Left forelimb (tissue), 1 donor: ENCODE data around the gene PAQR9.
"Not testable (repeated sequence)": the region's sequence is repeated elsewhere in the genome, so short reads cannot be mapped to it uniquely, and the experiment has no call there.

ENCODE experiments used
- DNase-seq: peaks from one replicate; pipeline ENCODE4 v3.0.0-alpha.2; 2018; ENCODE audit warnings: low spot score

PAQR9 gene, protein sequence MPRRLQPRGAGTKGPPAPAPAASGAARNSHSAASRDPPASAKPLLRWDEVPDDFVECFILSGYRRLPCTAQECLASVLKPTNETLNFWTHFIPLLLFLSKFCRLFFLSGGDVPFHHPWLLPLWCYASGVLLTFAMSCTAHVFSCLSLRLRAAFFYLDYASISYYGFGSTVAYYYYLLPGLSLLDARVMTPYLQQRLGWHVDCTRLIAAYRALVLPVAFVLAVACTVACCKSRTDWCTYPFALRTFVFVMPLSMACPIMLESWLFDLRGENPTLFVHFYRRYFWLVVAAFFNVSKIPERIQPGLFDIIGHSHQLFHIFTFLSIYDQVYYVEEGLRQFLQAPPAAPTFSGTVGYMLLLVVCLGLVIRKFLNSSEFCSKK

DNA sequence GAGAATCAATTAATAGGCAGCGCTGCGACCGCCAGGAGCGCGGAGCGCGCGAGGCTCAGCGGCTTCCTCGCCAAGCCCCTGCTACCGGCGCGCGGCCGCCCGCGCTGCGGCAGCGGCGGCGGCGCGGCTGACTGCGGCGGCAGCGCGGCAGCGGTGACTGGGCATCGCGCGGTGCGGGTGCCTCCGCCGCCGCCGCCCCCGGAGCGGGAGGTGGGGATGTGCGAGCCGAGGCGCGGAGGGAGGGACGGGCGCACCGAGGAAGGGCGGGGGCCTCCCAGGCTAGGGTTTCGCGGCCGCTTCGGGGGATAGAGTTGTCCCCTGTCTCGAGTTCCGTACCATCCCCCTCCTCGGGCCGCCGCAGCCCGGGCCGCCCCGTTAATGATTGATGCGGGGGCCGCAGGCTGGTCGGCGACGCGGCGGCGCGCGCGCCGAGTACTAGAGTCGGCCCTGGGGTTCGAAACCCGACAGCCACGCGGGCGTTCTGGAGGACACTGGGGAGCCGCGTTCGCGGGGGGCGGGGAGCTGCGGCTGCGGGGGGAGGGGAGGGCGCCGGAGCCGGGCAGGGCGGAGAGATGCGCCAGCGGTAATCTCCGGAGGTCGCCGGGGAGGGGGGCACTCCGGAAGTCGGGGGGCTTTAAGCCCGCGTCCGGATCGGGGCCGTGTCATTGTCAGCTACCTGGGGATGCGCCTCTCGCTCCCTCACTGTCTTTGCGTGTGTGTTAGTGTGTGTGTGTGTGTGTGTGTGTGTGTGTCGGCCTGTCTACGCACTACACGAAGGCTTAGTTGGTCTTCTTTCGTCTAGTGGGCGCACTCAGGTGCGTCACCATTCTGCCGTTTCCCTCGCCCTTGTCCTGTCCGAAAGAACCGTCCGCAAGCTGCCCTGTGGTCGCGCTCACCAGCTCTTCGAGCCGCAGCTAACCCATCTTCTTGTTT is at the start of gene PAQR9:
Gene PAQR9, minus strand, starts transcription at position 159 of the 933 bp plus-strand sequence. CDS start 338 bp downstream, outside the sequence.
- DNase-seq: no peak

DNA sequence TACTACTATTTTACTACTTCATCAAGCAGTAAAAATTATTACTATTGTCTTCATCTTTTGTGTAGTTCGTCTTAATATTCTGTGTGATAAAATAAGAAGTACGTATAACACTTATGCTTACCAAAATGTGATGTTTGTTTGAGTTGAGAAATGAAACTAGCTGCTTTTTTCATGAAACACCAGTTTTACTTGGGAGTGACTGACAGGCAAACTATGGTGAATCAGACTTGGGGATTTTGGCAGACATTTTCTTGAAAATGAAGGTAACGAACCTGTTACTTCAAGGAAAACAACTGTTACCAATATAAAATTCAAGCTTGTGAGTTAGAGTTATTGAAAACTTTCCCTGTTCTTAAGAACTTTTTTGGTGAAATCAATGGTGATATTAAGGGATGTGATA is 48.2 kb upstream of the PAQR9 start:
- DNase-seq: no peak

DNA sequence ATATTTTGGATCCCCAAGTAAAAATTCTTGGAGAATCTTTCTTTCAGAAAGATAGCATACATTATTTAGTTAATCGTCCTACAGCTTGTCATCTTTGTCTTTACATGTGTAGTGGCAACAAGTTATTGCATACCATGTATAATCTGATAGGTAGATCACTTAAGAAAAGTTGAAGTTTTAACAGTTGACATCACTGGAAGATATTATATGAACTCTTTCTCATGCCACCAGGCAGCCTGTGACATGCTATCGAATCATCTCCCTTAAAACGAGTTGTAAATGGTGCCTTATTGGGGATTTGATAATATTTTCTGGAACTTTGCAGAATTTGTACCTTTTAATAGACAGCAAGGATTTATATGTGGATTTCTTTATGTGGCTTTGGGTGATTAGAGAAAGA is 46.5 kb upstream of the PAQR9 start:
- DNase-seq: no peak

DNA sequence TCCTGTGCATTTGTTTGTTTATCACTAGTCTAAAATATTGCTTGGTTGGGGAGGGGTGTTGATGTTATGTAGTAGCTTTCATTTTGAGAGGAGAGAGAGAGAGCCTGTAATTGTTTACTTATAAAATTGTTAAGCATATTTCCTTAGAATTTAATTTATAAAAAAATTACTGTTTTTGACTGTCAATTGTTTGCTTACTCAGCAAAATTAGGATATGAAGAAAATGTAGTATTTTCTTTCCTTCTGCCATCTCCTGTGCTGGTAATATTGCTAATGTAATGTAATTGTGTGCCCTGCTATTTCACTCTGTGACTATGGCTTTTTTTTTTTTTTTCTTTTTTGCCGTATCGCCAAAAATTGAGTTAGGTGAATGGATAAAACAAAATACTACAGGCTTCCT is 41.3 kb upstream of the PAQR9 start:
- no peak for DNase-seq

DNA sequence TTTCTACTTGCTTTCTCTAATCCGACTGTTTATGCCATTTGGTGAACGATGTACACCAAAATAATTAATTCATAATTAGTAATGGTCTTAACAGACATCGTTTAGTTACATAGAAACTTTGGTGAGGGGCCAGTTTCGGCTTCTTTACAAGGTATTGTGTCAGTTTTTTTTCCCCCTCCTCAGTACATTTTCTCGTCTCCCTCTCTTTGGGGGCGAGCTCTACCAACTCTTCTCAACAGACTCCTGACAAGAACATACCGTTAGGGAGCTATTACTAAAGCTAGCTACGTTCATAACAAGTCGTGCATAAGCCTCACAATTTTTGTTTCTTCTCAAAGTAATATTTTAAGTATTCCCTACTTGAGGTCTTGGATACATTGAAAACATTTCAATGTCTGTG is 39.3 kb upstream of the PAQR9 start:
- no peak for DNase-seq

DNA sequence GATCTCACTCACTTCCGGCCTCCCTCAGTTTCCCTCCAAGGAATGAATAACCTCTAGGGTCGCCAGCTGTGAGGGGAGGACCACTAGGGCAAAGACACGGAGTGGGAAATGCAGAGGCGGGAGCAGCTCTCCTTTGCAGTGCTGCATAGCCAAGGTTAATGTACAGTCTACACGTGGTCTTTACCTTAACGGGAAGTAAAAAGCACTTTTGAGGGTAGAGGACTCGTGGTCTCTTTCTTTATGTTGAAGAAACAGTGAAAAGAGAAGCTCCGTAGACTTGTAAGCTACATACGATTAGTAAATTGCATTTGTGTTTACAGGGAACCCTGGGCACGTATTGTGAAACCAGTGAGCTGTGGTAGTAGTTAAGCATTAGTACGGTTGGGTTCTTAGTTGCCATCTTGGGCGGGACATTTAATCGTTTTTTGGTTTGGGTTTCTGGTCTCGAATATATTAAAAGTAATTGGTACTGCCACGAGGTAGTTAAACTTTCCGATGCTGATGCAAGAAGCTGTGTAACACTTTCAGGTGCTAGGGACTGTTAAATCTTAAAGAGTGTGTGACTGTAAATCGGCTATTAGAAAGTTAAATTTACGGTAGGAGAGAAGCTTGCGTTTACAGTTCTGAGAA is 38.7 kb upstream of the PAQR9 start:
- DNase-seq: no peak

DNA sequence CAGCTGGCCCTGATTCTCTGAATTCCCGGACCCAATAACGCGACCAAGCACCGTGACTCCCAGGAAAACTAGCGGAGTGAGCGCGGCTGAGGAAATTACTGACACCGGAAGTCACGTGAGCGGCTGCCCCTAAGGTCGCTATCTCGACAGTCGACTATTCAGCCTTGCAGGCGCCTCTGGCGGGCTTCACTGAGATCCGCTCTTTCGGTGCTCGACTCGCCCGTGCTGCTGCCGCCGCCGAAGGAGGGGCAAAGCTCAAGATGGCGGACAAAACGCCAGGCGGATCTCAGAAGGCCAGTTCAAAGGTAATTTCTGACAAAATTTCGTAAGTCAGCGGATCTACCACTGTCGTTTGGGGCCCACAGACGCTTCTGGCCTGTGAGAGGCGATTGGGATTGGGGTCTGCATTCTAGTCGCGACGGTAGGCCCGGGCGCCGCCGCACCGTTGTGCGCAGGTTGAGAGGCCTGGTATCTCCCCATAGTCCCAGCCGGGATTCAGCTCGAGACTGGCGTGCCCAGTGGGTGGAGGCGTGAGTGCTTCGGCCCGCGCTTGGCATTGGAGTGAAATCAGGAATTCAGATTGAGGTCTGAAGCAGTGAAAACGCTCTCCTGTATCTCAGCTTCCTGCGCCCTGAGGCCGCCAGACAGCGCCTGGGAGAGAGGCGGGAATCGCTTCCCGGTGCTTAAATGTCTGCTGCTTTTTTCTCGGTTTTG is 38.1 kb upstream of the PAQR9 start, which contains the start of gene U2SURP:
Gene U2SURP, plus strand, starts transcription at position 202 of the 714 bp plus-strand sequence. Its CDS starts 59 bp downstream, at position 261.
- peak; percentile 94 for DNase-seq

DNA sequence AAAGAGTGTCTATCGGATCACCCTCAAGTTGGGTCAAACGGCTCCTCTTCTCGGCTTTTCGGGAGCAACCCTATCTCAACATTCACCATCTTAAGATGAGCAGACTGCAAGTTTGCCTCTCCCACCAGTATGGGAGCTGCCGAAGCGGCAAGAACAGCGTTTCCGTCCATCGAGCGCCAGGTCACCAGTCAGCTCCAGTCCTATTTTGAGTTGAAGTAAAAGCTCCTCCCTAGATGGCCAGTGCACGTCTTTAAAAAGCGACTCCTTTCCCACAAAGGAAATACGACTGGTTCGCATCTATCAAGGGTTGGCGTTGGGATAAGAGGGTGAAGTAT is 37.5 kb upstream of the PAQR9 start:
- no peak for DNase-seq

DNA sequence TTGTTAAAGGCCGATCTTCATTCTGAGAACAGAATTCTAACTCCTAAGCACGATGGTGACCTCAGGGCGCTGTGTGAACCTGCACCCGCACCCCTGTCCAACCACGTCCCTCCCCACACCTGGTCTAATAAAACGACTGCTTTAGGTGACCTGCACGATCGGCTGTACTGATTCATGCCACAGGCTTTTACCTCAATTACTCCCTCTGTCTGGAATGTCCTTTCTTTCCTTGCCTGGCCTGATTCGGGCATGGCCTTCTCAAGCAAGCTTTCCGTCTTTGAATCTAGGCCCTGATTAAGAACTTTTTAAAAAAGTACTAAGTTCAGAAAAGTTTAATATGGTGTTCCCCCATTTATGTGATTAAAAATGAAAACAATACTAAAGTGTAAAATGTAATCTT is 37.1 kb upstream of the PAQR9 start:
- no peak for DNase-seq

DNA sequence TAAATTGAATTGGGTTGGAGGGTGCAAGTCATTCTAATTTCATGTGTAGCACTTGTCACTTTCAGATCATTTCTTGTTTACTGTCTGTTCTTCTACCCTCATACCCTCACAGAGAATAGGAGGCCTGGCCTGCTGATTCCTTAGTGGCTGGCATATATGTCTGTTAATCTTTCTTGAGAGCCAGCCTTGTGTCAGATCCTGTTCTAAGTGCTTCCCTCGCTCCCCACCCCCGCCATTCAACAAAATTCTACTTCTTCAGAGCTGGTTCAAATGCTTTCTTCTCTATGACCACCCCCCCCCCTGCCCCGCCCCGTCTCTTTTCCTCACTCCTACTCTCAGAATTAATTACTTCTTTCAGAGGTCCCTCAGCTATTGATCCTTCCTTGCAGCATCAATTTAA is 36.4 kb upstream of the PAQR9 start:
- DNase-seq: no peak

DNA sequence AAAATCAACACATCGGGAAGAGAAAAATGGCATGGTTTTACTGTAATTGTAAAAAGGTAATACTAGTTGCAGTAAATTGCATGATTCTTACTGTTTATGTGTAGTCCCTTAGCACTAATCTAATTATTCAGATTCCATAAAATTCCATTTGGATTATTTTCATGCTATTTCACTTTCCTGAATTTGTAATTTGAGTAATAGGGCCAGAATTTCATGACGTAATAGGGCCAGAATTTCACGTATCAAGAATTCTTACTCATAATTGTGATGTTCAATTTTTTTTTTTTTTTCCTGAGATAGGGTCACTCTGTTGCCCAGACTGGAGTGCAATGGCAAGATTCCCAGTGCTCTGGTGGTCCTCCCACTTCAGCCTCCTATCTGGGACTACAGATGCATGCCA is 35.0 kb upstream of the PAQR9 start:
- DNase-seq: no peak

DNA sequence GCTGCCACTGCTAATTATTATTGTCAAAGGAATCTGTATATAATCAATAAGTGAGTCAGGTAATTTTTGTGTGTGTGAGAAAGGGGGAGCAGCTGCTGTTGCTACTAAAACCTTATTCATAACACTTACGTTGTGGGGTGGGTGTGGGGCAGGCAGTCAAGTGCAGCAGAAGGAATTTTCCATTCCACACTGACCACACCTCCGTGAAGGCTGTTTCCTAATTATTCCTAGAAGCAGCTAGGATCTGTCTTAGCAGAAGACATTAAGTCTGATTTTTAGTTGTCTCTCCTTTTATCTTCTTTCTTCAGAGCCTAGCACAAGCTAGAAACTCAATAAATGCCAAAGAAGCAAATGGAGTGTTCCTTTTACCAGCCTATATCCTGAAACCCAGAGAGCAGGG is 33.9 kb upstream of the PAQR9 start:
- DNase-seq: no peak

DNA sequence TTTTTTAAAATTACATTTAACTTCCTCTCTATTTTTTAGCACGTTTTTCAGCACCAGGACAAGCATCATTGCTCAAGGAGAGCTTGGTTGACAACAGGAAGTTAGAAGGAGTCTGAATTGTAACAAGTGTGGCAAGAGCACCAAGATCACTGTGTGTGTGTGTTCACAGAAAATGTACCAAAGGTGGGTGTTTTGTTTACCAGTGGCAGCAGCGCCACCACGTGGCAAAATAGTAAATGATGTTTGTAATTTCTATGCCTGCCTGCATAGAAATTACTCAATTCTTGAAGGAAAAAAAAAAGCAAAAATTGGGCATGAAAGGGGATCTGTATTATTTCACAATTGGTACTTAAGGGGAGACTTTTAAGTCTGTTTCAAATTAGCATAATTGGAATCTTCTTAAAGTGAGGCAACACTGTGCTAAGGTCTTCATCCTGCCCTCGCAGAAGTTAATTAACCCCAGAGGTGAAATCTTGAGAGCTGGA is 30.5 kb upstream of the PAQR9 start:
- no peak for DNase-seq

DNA sequence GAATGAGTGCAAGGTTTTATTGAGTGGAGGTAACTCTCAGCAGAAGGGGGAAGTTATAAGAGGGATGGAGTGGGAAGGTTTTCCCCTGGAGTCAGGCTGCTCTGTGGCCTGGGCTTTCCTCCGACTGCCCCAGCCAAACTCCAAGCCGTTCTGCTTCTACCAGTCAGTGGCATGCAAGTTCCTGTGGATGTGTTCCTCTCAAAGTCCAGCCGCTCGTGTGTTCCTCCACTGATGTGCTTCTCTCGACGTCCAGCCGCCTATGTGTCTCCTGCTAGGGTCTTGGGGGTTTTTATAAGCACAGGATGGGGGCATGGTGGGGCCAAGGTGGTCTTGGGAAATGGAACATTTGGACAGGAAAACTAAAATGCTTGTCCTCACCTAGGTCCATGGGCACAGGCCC is 28.8 kb upstream of the PAQR9 start:
- no peak for DNase-seq

DNA sequence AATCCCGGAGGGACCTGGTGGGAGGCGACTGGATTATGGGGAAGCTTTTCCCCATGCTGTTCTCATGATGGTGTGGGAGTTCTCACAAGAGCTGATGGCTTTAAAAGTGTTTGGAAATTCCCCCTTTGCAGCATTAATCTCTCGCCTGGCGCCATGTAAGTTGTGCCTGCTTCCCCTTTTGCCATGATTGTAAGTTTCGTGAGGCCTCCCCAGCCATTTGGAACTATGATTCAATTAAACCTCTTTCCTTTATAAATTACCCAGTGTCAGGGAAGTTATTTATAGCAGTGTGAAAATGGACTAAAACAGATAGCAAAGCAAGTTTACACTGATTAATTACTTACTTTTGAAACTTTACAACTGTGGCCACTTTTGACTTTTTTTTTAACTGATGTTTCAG is 27.2 kb upstream of the PAQR9 start:
- DNase-seq: no peak

DNA sequence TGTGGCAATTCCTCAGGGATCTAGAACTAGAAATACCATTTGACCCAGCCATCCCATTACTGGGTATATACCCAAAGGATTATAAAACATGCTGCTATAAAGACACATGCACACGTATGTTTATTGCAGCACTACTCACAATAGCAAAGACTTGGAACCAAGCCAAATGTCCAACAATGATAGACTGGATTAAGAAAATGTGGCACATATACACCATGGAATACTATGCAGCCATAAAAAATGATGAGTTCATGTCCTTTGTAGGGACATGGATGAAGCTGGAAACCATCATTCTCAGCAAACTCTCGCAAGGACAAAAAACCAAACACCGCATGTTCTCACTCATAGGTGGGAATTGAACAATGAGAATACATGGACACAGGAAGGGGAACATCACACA is 25.4 kb upstream of the PAQR9 start:
- DNase-seq: not testable (repeated sequence)

DNA sequence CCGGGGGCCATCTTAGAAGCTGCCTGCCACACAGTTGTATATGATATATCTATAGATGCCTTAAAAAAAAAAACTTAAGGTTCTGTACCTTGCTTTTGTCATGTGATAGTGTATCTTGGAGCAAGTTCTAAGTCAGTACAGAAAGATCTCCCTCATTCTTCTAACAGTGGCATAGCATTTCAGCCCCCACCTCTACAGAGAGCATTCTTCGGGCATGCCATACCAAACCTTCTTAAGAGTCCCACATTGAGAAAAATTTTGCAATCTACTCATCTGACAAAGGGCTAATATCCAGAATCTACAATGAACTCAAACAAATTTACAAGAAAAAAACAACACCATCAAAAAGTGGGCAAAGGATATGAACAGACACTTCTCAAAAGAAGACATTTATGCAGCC is 24.7 kb upstream of the PAQR9 start:
- not testable (repeated sequence) for DNase-seq

DNA sequence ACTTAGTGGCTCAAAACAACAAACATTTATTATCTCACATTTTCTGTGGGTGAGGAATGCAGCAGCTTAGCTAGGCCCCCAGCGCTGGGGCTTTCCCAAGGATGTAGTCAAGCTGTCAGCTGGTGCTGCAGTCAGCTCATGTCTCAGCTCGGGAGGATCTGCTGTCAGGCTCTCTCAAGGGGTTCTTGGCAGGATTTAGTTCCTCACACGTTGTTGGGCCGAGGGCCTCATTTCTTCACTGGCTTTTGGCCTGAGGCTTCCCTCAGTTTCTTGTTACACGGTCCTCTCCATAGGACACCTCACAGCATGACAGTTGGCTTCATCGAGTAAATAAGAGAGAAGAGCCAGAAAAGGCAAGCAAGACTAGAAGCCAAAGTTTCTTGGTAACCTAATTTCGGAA is 24.2 kb upstream of the PAQR9 start:
- DNase-seq: no peak

DNA sequence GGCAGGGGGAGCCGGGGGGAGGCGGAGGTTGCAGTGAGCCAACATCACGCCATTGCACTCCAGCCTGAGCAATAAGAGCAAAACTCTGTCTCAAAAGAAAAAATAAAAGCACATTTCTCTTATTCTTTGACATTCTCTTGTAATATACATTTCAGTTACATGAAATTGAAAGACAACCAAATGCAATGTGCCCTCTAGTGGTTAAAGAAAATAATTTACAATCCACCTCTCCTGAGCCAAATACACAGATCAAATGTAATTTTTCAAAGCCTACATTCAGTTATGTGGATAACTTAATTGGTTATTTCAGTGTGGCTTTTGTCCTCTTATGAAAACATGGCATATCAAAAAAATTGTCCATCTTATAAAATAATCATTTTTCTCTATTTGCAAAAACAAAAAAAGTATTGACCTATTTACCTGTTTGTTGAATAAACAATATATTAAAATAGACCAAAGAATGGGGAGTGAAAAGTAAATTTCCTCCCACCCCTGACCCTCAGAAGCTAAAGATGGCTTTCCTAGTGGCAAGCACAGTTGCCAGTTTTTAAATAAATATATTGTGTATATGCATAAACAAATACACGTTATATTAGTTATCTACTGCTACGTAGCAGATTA is 23.7 kb upstream of the PAQR9 start:
- DNase-seq: no peak

DNA sequence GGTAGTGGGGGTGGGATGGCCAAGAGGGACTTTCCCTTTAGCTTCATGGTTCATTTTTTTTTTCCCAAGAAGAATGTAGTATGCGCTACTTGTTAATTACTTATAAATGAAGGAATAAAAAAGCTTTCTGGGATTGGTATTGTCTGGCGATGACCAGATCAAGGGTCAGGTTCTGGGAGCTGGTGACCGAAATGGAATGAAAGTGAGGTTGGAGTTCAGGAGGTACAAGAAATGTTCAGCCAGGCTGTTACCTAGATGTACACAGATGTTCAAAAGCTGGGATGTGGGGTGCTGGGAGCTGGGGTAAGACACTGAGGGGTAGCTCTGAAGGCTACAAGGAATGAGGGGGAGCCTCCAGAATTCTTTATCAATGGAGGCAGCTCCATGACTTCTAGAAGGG is 20.8 kb upstream of the PAQR9 start:
- no peak for DNase-seq

DNA sequence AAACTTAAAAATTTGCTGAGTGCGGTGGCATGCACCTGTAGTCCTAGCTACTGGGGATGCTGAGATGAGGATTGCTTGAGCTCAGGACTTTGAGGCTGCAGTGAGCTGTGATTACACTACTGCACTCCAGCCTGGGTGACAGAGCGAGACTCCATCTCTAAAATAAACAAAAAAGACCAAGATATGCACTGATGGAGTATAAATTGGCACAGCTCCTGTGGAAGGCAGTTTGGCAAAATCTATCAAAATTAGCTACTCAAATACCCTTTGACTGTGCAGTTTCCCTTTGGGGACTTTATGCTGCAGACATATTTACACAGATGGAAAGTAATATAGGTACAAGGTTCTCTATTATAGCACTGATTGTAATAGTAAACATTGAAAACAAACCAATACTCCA is 19.8 kb upstream of the PAQR9 start:
- DNase-seq: no peak
